ENCODE measurements around the gene PDAP1.
"Not testable (repeated sequence)": the region's sequence is repeated elsewhere in the genome, so short reads cannot be mapped to it uniquely, and the experiment has no call there.

PDAP1 gene

GRCh38 chr7:99424932-99425730 is 16.7 kb upstream of the PDAP1 start:
- no peak for DNase-seq (ENCODE audit: low read depth in 2 of 2)

- no peak for DNase-seq (ENCODE audit: low read depth in 2 of 2)
Observed at GRCh38 chr7:99422625-99423024, 14.2 kb upstream of the PDAP1 start.

DNA sequence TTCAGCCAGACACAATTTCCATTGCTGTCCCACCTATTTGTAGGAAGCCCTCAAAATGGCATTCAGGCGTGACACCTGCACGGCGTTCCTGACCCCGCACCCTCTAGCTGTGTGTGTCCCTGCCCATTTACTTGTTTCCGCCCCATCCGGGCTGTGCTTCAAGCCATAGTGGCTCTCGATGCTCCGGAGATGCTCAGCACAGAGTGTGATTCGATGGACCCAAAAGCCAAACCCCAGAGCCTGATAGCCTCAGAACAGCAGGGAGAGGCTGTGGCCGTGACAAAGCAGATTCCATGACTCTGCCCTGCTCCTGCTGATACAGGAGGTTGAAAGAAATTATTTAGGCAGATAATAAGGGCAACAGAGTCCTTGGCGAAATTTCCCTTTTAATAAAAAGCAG is 13.8 kb upstream of the PDAP1 start:
- DNase-seq (ENCODE audit: low read depth in 2 of 2), result no peak

GRCh38 chr7:99420986-99421385 is 12.6 kb upstream of the PDAP1 start:
- DNase-seq (ENCODE audit: low read depth in 2 of 2), result no peak

GRCh38 chr7:99420213-99420612 is 11.8 kb upstream of the PDAP1 start:
- DNase-seq (ENCODE audit: low read depth in 2 of 2), result no peak

- no peak for DNase-seq (ENCODE audit: low read depth in 2 of 2)
Observed at GRCh38 chr7:99419323-99420021, 11.1 kb upstream of the PDAP1 start.

- no peak for DNase-seq (ENCODE audit: low read depth in 2 of 2)
Observed at GRCh38 chr7:99418260-99418659, 9.9 kb upstream of the PDAP1 start.

DNA sequence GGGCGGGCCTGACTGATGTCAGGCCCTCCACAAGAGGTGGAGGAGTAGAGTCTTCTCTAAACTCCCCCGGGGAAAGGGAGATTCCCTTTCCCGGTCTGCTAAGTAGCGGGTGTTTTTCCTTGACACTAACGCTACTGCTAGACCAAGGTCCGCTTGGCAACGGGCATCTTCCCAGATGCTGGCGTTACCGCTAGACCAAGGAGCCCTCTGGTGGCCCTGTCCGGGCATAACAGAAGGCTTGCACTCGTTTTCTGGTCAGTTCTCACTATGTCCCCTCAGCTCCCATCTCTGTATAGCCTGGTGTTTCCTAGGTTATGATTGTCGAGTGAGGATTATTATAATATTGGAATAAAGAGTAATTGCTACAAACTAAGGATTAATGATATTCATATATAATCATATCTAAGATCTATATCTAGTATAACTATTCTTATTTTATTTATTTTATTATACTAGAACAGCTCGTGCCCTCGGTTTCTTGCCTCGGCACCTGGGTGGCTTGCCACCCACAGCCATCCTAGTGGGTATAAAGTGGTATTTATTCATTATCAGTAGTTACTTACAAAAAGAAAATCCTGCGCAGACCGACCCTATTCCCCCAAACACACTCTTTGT is 7.2 kb upstream of the PDAP1 start:
- DNase-seq (ENCODE audit: low read depth in 2 of 2), result not testable (repeated sequence)

DNA sequence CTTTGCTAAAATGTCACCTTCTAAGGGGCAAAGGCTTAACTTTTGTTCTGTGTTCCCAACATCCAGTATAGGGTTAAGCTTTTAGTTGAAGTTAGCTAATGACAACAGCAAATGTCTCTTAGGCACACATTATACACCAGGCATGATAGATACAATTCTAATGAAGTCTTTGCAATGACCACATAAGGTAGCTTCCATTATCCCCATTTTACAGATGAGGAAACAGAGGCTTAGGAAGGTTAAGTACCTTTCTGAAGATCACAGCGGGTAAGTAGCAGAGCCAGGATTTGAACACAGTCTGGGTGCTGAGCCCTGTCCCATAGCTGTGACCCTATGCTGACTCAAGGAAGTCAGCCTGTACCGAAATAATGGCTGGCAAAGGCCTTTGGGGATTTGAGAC is 2.2 kb upstream of the PDAP1 start:
- DNase-seq (ENCODE audit: low read depth in 2 of 2), result no peak

GRCh38 chr7:99409806-99410205 is 1.4 kb upstream of the PDAP1 start:
- DNase-seq (ENCODE audit: low read depth in 2 of 2), result no peak

DNA sequence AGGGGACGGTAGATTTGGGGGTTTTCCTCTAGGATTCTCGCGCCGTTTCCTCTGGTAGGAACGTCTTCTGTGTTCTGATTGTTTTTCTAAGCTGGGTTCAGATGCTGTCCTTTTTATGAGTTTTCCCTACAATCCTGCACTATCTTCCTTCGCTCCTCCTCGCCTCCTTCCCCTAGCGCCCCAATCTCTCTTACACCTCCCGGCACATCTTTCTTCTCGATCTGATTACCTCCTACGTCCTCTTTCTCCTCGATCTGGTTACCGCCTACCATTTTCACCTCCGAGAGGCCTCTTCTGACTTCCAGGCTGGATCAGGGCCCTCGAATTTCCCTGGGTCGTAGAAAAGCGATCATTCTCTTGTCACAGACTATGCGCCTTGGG is 785 bp upstream of the PDAP1 start:
- DNase-seq (ENCODE audit: low read depth in 2 of 2), result no peak

GRCh38 chr7:99407872-99408378 is 472 bp downstream of the PDAP1 start:
- DNase-seq (ENCODE audit: low read depth in 2 of 2), result peak; percentile 25 to 33

DNA sequence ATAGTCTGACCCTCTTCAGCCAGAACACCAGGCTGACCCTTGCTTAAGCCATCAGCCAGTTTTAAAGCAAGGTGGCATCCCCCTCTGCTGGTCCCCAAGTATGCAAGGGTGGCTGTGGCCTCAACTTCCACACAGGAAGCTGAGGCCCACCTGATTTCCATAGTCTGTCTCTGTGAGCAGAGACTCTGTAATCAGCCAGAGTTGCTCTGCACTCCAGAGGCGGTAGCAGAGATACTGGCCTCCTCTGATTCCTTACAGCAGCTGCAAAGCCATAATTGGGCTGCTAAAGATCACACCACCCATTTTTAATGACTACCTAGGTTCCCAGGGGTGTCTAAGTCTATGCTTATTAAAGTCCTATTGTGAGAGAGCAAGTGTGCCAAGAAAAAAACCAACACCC is 1.8 kb downstream of the PDAP1 start:
- DNase-seq (ENCODE audit: low read depth in 2 of 2), result no peak

GRCh38 chr7:99404977-99405320 is 3.4 kb downstream of the PDAP1 start:
- no peak for DNase-seq (ENCODE audit: low read depth in 2 of 2)

DNA sequence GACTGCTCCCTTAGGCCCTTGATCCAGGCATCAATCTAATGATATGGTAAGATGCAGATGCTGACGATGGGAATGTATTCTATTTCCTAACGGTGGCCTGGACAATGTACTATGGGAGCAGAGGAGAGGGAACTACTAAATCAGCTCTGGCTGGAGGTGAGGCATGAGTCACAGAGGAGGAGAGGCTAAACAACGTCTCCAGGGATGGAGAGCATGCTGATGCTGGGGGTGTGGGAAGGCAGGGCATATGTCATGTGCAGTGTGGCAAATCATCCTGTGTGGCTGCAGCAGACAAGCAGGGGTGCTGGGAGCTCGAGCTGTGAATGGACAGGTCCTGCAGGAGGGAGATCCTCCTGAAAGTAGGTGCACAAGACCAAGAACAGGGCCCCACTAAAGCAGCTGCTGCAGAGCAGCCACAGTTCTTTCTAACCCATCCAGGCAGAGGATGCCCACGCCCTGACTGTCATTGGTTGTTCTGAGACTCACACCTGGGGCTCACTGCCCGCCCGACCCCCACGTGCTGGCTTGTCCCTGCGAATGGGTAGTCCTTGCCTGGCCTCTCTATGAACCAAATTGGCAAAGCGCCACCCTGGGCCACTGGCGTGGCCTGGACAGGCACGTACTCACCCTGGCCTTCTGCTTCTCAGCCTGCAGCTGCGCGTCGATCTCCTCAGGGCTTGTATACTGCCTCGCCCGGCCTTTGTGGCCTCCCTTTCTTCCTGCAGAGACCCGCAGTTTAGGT is 4.0 kb downstream of the PDAP1 start:
- DNase-seq (ENCODE audit: low read depth in 2 of 2), result no peak

- DNase-seq (ENCODE audit: low read depth in 2 of 2), result no peak
Observed at GRCh38 chr7:99403764-99404163, 4.6 kb downstream of the PDAP1 start.

DNA sequence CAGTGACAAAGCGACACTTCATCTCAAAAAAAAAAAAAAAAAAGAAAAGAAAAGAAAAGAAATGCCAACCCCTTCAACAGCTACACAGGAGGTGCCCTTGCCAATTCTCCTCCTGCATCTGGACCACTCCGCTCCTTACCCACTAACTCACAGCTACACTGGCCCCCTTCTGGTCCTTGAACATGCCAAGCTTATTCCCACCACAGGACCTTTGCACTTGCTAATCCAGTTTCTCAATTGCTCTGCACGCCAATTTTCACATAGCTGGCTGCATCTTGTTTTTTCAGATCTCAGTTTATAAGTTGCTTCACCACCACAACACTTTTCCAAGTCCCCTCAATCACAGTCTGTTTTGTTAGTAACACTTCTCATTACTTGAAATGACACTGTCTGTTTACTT is 5.5 kb downstream of the PDAP1 start:
- DNase-seq (ENCODE audit: low read depth in 2 of 2), result no peak

- DNase-seq (ENCODE audit: low read depth in 2 of 2), result no peak
Observed at GRCh38 chr7:99399597-99399996, 8.8 kb downstream of the PDAP1 start.

DNA sequence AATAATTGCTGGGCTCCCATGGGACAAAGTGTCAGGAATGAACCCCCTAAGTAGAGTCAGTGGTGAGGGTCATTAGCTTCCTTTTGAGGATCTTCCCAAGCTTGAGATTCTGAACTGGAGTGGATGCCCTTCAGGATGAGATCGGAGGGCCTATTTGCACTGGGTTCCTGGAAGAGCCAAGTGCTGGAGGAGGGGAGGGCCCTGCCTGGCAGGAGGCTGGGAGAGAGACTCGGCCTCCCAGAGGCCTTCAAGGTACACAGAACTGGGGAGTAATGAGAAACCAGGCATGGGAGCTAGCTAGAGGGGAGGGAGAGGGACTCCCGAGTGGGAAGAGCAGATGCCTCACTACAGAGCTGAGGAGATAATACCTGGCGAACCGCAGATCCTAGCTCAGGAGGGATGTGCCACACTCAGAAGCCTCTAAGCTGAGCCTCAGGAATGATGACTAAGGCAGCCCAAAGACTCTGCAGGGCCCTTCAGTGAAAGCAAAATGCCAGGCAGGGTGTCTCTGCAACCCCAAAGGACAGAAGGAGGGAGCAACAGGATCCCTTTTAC is 9.4 kb downstream of the PDAP1 start:
- no peak for DNase-seq (ENCODE audit: low read depth in 2 of 2)

DNA sequence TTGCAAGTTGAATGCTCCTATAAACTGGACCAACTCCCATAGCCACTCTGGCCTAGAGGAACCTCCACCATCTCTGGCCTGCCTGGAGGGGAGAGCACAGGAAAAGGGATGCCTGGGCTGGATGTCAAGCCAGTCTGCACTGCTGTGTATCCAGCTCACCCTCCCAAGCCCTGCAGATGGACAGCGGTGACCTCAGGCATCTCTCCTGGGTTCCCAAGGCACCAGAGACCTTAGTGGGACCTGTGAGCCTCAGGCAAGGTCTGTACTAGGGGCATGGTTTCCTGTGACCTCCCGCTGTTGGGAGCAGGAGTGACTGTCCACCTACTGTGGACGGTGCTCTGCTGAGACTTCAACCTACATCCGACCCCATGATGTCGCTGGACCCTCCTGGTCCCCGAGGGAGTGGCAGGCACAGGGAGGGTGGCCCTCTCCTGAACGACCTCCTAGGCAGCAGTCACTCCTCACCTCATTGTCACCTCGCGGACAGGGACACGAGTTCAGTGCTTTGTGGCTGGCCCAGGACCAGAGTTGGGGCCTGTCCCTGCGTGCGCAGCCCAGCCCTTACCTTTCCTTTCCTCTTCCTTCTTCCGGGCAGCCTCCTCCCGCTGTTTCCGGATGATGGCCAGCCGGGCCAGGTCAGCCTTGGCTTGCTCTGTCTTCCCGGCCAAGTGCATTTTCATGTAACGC is 11.0 kb downstream of the PDAP1 start:
- DNase-seq (ENCODE audit: low read depth in 2 of 2), result no peak
